ENCODE results near the gene TACC2.

DNA sequence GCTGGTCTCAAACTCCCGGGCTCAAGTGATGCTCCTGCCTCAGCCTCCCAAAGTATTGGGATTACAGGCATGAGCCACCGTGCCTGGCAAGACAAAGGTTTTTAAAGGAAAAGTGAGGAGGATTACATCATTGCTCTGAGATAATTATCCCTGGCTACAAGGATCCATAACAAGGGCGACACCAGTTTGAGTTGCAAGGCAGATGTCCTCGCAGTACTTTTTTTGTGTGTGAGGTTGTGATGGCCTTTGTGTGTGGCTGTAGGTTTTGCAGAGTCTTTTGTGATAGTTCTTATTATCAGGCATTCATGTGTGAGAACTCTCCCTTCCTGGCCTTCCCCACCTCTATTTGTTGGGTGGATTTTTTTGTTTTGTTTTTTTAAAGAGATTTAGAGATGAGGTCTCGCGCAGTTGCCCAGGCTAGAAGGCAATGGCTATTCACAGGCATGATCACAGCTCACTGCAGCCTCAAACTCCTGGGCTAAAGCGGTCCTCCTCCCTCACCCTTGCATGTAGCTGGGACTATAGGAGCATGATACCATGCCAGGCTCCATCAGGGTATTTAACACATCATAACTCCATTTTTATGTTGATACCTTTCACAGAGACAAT lies 292.2 kb downstream of the TACC2 start:
- TF ChIP-seq, protein P1, sequence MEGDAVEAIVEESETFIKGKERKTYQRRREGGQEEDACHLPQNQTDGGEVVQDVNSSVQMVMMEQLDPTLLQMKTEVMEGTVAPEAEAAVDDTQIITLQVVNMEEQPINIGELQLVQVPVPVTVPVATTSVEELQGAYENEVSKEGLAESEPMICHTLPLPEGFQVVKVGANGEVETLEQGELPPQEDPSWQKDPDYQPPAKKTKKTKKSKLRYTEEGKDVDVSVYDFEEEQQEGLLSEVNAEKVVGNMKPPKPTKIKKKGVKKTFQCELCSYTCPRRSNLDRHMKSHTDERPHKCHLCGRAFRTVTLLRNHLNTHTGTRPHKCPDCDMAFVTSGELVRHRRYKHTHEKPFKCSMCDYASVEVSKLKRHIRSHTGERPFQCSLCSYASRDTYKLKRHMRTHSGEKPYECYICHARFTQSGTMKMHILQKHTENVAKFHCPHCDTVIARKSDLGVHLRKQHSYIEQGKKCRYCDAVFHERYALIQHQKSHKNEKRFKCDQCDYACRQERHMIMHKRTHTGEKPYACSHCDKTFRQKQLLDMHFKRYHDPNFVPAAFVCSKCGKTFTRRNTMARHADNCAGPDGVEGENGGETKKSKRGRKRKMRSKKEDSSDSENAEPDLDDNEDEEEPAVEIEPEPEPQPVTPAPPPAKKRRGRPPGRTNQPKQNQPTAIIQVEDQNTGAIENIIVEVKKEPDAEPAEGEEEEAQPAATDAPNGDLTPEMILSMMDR (IDR thresholded peaks at IDR 0.05; ENCODE audit: borderline replicate concordance, extremely low read depth, low read length, poor library complexity, severe bottlenecking): no peak
- TF ChIP-seq EZH2 (IDR thresholded peaks at IDR 0.05; ENCODE audit: borderline replicate concordance, low read depth, low read length, severe bottlenecking): no peak

All from DND-41 (cell line).